Kidney epithelial cell (primary cell): Measurements from ENCODE around the gene AGMO. TPM values are rescaled to one million over a fixed set of nuclear protein-coding genes. Genes with fewer than 3 reads are reported as not detected.

Source experiments
- DNase-seq: peaks from one replicate; pipeline ENCODE4 v3.0.0-alpha.2; 2010; ENCODE audit warnings: low read depth
- H3K27me3 ChIP-seq: 2 replicates; pipeline ENCODE4 v1.6.0; 2011; ENCODE audit warnings: low read length; ENCODE audit not compliant: control insufficient read depth, insufficient read depth
- H3K36me3 ChIP-seq: 2 replicates; pipeline ENCODE4 v1.5.1; 2011; ENCODE audit warnings: low read length; ENCODE audit not compliant: control insufficient read depth, insufficient read depth
- H3K4me3 ChIP-seq: 2 replicates; pipeline ENCODE4 v1.5.1; 2011; ENCODE audit warnings: low read depth, mild to moderate bottlenecking, control low read depth, low read length
- total RNA-seq: library from RNA; depleted of rRNA; stranded (reverse); fragments of >200 nt; gene quantifications from 2 replicates; pipeline ENCODE4 v1.2.3, GENCODE V29; 2015
- TF ChIP-seq, protein P1 (sequence below): IDR thresholded peaks from 2 replicates; pipeline ENCODE4 v1.5.1; 2011; ENCODE audit warnings: mild to moderate bottlenecking, moderate library complexity, low read length, control low read depth, inconsistent platforms; ENCODE audit not compliant: insufficient read depth, poor library complexity, severe bottlenecking

The AGMO gene
- total RNA-seq, 1 donor from 2014 or later: 0.04 TPM

DNA sequence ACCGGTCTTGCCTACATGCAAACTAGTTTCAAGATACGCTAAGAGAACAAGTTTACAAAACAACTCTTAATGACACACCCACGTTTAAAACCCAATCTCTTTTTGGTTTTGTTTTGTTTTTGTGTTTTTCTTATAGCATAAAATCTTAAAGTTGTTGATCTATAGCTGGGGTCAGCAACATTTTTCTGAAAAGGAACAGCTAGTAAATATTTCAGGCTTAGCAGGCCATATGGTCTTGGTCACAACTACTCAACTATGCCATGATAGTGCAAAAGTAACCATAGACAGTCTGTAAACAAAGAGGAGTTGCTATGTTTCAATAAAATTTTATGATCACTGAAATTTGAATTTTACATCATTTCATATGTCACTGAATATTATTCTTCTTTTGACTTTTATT lies 327.4 kb downstream of the AGMO start:
- DNase-seq: no peak
- TF ChIP-seq, protein P1, sequence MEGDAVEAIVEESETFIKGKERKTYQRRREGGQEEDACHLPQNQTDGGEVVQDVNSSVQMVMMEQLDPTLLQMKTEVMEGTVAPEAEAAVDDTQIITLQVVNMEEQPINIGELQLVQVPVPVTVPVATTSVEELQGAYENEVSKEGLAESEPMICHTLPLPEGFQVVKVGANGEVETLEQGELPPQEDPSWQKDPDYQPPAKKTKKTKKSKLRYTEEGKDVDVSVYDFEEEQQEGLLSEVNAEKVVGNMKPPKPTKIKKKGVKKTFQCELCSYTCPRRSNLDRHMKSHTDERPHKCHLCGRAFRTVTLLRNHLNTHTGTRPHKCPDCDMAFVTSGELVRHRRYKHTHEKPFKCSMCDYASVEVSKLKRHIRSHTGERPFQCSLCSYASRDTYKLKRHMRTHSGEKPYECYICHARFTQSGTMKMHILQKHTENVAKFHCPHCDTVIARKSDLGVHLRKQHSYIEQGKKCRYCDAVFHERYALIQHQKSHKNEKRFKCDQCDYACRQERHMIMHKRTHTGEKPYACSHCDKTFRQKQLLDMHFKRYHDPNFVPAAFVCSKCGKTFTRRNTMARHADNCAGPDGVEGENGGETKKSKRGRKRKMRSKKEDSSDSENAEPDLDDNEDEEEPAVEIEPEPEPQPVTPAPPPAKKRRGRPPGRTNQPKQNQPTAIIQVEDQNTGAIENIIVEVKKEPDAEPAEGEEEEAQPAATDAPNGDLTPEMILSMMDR: no peak
- H3K36me3 ChIP-seq: no peaks in the 10 kb centered on the region
- H3K27me3 ChIP-seq: no peaks in the 10 kb centered on the region
- H3K4me3 ChIP-seq: no peak overlapping the region

DNA sequence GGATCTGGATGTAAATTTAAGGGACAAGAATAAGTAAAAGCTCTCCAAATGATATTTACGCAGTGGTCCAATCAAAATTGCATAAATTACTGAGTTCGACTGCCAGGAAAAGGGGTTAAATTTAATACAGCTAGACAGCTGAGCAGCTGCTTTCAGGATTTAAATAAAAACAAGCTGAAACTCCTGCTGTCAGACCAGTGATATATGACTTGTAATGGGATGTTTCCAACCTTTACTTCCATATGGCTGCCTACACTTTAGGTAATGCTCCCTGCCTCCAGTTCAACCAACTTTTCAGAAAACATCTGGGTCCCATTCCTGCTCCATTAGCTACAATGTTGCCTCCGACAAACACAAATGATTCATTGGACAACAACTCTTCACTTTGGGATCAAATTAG lies 333.0 kb downstream of the AGMO start:
- no peak overlapping the region for H3K4me3 ChIP-seq
- no peaks in the 10 kb centered on the region for H3K36me3 ChIP-seq
- TF ChIP-seq, protein P1: no peak
- DNase-seq: no peak
- no peaks in the 10 kb centered on the region for H3K27me3 ChIP-seq

DNA sequence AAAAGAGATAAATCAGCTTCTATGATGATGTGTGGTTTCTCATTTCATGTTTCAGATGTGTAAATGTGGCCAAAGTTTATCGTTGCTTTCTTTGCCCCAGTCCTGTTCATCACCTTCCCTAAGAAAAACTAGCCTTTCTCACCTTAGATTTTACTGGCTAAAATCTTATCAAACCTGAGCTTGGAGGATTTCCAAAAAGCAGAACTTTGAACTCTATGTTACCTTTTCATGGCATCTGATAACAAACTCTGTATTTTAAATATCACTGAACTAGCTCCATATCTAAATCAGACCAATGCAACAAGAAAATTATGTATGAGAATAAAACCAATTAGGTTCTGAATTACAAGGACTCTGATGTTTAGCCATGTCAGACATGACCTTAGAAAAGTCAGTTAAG lies 335.8 kb downstream of the AGMO start:
- TF ChIP-seq, protein P1: no peak
- H3K4me3 ChIP-seq: no peak overlapping the region
- H3K36me3 ChIP-seq: no peaks in the 10 kb centered on the region
- no peak for DNase-seq
- no peaks in the 10 kb centered on the region for H3K27me3 ChIP-seq

DNA sequence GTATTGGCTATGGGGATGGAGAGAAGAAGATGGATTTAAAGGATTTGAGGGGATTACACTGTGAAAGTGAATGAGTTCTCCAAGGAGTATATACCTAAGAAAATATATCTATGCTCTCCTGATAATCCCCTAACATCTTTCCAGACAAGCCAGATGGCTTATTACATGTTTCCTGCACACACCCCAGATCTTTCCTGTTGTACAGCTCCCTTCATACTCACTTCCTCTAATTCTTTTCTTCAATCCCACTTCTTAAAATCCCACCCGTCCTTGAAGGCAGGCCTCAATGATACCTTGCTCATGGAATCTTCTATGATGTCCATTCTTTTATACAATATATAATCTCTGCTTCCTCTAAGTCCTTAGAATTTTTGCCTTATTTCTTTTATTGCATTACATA lies 342.1 kb downstream of the AGMO start:
- DNase-seq: no peak
- no peak overlapping the region for H3K4me3 ChIP-seq
- TF ChIP-seq, protein P1: no peak
- H3K36me3 ChIP-seq: no peaks in the 10 kb centered on the region
- no peaks in the 10 kb centered on the region for H3K27me3 ChIP-seq

DNA sequence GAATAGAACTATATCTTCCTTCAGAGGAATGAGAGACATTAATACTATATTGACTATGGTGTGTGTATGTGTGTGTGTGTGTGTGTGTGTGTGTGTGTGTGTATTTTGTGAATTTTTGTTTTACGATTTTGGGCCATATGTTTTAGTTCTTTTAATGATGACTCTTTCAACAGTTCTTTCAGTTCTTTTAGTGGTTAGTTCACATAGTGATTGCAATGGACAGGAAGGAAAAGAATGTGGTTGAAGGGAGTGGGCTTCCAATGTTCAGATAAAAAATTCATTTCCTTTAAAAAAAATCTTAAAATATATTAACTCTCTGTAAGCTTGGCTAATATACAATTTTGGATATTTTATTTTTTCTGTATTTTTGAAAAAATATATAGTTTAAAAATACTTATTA lies 343.6 kb downstream of the AGMO start:
- TF ChIP-seq, protein P1: no peak
- no peak overlapping the region for H3K4me3 ChIP-seq
- DNase-seq: no peak
- no peaks in the 10 kb centered on the region for H3K36me3 ChIP-seq
- H3K27me3 ChIP-seq: no peaks in the 10 kb centered on the region

DNA sequence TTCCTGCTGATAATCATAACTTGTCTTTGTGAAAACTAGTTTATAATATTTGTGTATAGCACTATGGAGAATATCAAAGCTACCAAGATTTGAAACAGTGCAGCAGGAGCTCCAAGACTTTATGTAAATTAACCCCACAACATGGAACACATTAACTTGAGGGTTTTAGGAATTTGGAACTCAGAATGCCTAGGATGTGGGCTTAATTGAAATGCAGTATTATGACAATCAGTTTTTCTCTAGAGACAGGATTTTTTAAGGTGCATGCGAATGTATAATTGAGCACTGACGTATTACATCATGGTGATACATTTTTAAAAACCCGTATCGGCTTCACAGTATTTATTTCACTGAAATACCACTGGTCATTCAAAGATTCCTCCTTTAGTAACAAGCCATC lies 346.2 kb downstream of the AGMO start:
- no peaks in the 10 kb centered on the region for H3K36me3 ChIP-seq
- TF ChIP-seq, protein P1: no peak
- no peaks in the 10 kb centered on the region for H3K27me3 ChIP-seq
- no peak overlapping the region for H3K4me3 ChIP-seq
- no peak for DNase-seq
